Measurements from ENCODE around the gene SLC16A3. TPM values are rescaled to one million over a fixed set of nuclear protein-coding genes. Genes with fewer than 3 reads are reported as not detected.

SLC16A3 gene
- total and polyA plus RNA-seq, 2 experiments from 2014 or later: 3.5 to 10.6 TPM

GRCh38 chr17:82215095-82215971 is 13.5 kb upstream of the SLC16A3 start (continued):
- TF ChIP-seq, protein P1, sequence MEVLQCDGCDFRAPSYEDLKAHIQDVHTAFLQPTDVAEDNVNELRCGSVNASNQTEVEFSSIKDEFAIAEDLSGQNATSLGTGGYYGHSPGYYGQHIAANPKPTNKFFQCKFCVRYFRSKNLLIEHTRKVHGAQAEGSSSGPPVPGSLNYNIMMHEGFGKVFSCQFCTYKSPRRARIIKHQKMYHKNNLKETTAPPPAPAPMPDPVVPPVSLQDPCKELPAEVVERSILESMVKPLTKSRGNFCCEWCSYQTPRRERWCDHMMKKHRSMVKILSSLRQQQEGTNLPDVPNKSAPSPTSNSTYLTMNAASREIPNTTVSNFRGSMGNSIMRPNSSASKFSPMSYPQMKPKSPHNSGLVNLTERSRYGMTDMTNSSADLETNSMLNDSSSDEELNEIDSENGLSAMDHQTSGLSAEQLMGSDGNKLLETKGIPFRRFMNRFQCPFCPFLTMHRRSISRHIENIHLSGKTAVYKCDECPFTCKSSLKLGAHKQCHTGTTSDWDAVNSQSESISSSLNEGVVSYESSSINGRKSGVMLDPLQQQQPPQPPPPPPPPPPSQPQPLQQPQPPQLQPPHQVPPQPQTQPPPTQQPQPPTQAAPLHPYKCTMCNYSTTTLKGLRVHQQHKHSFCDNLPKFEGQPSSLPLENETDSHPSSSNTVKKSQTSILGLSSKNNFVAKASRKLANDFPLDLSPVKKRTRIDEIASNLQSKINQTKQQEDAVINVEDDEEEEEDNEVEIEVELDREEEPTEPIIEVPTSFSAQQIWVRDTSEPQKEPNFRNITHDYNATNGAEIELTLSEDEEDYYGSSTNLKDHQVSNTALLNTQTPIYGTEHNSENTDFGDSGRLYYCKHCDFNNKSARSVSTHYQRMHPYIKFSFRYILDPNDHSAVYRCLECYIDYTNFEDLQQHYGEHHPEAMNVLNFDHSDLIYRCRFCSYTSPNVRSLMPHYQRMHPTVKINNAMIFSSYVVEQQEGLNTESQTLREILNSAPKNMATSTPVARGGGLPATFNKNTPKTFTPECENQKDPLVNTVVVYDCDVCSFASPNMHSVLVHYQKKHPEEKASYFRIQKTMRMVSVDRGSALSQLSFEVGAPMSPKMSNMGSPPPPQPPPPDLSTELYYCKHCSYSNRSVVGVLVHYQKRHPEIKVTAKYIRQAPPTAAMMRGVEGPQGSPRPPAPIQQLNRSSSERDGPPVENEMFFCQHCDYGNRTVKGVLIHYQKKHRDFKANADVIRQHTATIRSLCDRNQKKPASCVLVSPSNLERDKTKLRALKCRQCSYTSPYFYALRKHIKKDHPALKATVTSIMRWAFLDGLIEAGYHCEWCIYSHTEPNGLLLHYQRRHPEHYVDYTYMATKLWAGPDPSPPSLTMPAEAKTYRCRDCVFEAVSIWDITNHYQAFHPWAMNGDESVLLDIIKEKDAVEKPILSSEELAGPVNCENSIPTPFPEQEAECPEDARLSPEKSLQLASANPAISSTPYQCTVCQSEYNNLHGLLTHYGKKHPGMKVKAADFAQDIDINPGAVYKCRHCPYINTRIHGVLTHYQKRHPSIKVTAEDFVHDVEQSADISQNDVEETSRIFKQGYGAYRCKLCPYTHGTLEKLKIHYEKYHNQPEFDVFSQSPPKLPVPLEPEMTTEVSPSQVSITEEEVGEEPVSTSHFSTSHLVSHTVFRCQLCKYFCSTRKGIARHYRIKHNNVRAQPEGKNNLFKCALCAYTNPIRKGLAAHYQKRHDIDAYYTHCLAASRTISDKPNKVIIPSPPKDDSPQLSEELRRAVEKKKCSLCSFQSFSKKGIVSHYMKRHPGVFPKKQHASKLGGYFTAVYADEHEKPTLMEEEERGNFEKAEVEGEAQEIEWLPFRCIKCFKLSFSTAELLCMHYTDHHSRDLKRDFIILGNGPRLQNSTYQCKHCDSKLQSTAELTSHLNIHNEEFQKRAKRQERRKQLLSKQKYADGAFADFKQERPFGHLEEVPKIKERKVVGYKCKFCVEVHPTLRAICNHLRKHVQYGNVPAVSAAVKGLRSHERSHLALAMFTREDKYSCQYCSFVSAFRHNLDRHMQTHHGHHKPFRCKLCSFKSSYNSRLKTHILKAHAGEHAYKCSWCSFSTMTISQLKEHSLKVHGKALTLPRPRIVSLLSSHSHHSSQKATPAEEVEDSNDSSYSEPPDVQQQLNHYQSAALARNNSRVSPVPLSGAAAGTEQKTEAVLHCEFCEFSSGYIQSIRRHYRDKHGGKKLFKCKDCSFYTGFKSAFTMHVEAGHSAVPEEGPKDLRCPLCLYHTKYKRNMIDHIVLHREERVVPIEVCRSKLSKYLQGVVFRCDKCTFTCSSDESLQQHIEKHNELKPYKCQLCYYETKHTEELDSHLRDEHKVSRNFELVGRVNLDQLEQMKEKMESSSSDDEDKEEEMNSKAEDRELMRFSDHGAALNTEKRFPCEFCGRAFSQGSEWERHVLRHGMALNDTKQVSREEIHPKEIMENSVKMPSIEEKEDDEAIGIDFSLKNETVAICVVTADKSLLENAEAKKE (CRISPR knock-in tag; IDR thresholded peaks at IDR 0.05): no peak
- no peak for TF ChIP-seq EZH2 (IDR thresholded peaks at IDR 0.05; ENCODE audit: low read depth, unreplicated experiment)
- no peak for TF ChIP-seq ZNF331 (CRISPR knock-in tag; IDR thresholded peaks at IDR 0.05; ENCODE audit: low read depth)
- no peak for TF ChIP-seq ETS1 (IDR thresholded peaks at IDR 0.05)
- no peak for TF ChIP-seq NANOG (IDR thresholded peaks at IDR 0.05; ENCODE audit: borderline replicate concordance)
- no peak for TF ChIP-seq ZNF114 (CRISPR knock-in tag; IDR thresholded peaks at IDR 0.05)
- TF ChIP-seq STAT1 (IDR thresholded peaks at IDR 0.05; ENCODE audit: unreplicated experiment): no peak
- no peak for TF ChIP-seq JUNB (IDR thresholded peaks at IDR 0.05; ENCODE audit: unreplicated experiment)
- no peak for TF ChIP-seq CREB1 (CRISPR knock-in tag; IDR thresholded peaks at IDR 0.05; ENCODE audit: low read depth)

Data from GM23338 (cell line).